Measurements from ENCODE around the gene CATSPERD.

CATSPERD gene

GRCh38 chr19:5809053-5809452 is 88.6 kb downstream of the CATSPERD start:
- no peak for DNase-seq

DNA sequence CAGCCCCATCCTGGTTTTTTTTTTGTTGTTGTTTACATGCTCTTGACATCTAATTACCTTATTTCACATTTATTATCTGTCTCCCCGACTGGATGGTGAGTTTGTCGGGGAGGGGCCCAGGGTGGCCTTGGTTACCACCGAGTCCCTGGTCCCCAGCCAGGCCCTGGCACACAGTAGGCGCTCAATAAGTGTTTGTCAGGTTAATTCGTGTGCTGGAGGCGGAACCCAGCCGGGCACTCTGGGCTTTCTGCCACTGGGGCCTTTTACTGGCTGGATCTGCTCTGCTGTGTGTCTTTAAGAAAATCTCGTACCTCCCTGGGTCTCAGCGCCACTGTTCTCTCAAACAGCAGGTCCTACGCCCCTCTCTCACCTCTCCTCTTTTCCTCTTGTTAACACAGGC is 89.0 kb downstream of the CATSPERD start:
- DNase-seq, result no peak

DNA sequence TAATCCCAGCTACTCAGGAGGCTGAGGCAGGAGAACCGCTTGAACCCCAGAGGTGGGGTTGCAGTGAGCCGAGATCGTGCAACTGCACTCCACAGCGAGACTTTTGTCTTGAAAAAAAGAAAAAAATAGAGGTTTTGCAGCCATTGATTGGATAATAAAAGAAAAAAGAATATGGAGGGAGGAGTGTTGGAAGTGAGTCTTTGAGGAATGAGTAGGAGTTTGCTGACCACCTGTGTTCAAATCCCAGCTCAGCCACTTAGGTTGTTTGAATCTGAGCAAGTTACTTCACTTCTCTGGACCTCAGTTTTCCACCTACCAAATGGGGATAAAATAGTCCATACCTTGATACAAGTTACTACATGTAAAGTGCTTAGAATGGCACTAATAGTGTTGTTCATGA is 90.7 kb downstream of the CATSPERD start:
- DNase-seq, result no peak

- no peak for DNase-seq
Measured at GRCh38 chr19:5814123-5814851, 93.8 kb downstream of the CATSPERD start.

DNA sequence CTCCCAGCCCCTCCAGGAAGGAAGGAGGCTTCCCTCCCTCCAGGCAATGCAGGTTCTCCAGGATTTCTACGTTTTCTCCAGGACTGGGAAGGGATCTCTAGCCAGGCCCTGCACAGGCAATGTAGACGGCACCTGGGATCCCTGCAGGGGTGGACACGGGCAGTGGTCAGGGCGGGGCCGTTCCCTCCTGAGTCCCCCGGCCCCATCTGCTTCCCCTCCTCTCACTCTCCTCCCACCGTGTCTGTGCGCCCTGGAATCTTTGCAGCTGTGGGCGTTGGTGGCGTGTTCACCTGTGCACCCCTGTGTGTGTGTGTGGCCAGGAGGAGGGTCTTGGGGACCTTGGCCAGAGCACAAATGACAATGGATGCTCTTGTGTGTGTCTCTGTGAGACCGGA is 94.4 kb downstream of the CATSPERD start:
- no peak for DNase-seq

DNA sequence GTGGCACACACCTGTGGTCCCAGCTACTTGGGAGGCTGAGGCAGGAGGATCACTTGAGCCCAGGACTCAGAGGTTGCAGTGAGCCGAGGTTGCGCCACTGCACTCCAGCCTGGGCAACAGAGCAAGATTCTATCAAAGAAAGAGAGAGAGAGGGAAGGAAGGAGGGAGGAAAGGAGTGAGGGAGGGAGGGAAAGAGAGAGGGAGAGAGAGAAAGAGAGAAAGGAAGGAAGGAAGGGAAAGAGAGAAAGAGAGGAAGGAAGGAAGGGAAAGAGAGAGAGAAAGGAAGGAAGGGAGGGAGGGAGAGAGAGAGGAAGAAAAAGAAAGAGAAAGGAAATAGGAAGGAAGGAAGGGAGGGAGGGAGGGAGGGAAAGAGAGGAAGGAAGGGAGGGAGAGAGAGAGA is 96.8 kb downstream of the CATSPERD start:
- no peak for DNase-seq

DNA sequence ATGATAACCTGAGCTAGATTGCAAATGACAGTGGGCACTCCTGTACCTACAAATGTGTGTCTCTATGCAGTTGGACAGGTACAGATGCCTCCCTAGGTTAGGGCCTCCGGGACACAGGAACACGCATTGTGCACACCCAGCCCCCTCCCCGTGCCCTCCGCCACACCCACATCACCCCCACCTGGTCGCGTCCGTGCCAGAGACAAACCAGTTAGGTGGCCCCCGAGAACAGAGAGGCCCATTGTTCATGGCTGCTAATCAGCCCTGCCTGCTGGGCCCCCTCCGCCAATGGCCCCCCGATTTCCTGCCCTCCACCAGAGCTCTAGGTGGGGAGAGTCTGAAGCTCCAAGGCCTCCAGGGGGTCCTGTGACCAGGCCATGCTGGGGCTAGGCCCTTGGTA is 98.2 kb downstream of the CATSPERD start:
- DNase-seq, result no peak

GRCh38 chr19:5820785-5821184 is 100.3 kb downstream of the CATSPERD start:
- no peak for DNase-seq

- no peak for DNase-seq
Measured at GRCh38 chr19:5821521-5822180, 101.2 kb downstream of the CATSPERD start.

DNA sequence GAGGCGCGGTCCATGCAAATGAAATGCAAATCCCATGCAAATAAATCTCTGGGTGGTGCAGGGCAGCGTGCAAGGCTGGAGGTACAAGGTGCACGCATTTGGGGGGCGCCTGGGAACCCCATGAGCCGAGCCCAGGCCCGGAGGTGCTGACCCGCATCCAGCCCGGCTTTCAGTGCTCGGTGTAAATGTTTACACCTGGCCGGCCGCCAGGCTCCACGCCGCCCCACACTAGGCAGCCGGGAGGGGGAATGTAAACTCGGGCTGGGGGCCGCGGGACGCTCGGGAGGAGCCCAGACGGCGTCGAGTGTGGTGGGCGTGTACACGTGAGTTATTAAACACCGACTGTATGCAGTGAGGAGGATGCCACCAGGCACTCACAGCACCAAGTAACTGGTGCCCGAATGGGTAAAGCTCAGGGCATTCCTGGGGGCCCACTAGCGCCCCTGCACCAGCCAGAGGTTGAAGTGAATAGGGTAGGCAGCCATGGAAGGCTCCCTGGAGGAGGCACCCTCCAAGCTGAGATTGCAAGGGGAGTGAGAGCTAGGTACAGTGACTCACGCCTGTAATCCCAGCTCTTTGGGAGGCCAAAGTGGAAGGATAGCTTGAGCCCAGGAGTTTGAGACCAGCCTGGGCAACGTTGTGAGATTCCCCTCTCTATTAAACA is 101.9 kb downstream of the CATSPERD start:
- DNase-seq, result peak; percentile 43

- DNase-seq, result no peak
Measured at GRCh38 chr19:5823579-5824281, 103.3 kb downstream of the CATSPERD start.

DNA sequence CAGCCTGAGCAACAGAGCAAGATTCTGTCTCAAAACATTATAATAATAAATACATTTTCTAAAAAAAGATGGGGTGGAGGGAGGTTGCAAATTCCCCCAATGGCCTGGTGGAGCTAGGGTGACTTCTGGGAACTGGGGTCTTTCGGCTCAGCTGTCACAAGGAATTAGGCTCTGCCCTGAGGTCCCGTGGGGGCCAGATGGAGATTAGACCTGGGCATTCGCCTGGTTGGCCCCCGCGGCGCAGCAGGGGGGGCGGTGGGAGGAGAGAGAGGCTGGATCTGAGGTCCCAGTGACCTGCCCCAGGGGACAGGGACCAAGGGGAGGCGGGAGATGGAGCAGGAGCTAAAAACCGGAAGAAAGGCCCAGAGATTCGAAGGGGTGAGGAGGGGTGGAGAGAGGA is 104.3 kb downstream of the CATSPERD start:
- DNase-seq, result no peak

- no peak for DNase-seq
Measured at GRCh38 chr19:5825178-5825577, 104.7 kb downstream of the CATSPERD start.

DNA sequence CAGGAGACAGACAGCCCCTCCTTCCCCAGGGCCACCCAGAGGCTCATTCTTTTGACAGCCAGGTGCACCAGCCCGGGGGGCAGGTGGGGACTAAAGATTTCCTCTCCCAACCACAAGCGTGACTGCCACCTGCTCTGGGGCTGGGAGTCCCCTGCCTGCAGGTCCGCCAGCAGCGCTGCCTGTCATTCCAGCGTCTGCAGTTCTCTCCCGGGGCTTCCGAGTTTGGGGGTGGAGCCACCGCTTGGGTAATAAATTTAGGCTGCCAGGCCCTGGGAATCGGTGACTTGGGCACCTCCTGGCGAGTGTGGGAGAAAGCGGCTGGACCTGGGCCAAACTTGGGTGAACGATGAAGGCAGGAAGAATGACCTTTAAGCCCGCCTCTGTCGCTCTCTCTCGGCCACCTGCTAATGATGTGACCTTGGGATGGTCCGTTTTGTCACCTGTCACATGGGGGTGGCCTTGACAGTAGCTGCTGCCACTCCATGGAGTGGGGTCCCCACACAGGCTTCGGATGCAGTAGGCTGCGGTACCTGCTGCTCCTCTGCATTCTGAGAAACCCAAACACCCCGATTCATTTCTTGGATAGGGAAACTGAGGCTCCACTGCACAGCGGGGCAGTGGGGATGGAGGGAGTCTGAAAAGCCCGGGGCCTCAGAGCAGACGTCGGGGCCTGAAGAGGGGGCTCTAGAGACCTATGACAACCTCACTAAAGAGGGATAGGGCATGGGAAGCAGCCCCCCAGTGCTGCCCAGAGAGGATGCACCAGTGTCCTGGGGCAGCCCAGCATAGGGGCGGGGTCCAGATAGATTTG is 106.3 kb downstream of the CATSPERD start:
- peak; percentile 98 for DNase-seq

DNA sequence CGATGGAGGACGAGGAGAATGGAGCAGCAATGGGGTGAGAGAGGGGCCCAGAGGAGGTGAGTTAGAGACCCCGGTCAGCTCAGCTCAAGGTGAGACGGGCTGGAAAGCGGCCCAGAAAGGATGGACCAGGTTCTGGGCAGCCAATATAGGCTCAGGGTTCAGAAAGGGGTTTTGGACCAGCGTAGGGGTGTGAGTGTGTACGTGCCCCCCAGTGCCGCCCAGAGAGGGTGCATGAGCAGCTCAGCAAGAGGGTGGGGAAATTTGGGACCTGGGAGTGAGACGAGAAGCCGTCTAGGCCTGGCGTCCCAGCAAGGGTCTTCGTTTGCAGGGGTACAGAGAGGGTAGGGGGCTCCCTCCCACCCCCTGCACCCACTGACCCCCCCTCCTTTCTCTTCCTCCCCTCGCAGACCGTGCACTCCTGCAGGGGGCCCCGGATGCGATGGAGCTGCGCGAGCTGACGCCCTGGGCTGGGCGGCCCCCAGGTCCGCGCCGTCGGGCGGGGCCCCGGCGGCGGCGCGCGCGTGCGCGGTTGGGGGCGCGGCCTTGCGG is 107.0 kb downstream of the CATSPERD start:
- DNase-seq, result no peak

- peak; percentile 98 for DNase-seq
Measured at GRCh38 chr19:5827891-5828660, 107.6 kb downstream of the CATSPERD start.

Measured in NCI-H345 (cell line).